ENCODE measurements around the gene POP4. TPM values are rescaled to one million over a fixed set of nuclear protein-coding genes. Genes with fewer than 3 reads are reported as not detected.

POP4 gene
- total RNA-seq, 1 donor from 2014 or later = 49.4 TPM

- Mint-ChIP-seq H3K4me1 (ENCODE audit: low read depth) (peaks cover 2% of the 10 kb centered on the region), H3K27ac (ENCODE audit: unreplicated experiment) (no peak overlapping the region), H3K36me3 (ENCODE audit: low read depth) (no peaks in the 10 kb centered on the region), H3K27me3 (ENCODE audit: low read depth) (no peaks in the 10 kb centered on the region), H3K9me3 (ENCODE audit: low read depth) (no peaks in the 10 kb centered on the region), H3K4me3 (ENCODE audit: unreplicated experiment) (no peak overlapping the region)
- TF ChIP-seq, protein P1, sequence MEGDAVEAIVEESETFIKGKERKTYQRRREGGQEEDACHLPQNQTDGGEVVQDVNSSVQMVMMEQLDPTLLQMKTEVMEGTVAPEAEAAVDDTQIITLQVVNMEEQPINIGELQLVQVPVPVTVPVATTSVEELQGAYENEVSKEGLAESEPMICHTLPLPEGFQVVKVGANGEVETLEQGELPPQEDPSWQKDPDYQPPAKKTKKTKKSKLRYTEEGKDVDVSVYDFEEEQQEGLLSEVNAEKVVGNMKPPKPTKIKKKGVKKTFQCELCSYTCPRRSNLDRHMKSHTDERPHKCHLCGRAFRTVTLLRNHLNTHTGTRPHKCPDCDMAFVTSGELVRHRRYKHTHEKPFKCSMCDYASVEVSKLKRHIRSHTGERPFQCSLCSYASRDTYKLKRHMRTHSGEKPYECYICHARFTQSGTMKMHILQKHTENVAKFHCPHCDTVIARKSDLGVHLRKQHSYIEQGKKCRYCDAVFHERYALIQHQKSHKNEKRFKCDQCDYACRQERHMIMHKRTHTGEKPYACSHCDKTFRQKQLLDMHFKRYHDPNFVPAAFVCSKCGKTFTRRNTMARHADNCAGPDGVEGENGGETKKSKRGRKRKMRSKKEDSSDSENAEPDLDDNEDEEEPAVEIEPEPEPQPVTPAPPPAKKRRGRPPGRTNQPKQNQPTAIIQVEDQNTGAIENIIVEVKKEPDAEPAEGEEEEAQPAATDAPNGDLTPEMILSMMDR (IDR thresholded peaks at IDR 0.05) = no peak
- peak; percentile 53 for DNase-seq (ENCODE audit: low spot score)
Measured at GRCh38 chr19:29628661-29629385, 22.7 kb downstream of the POP4 start.

DNA sequence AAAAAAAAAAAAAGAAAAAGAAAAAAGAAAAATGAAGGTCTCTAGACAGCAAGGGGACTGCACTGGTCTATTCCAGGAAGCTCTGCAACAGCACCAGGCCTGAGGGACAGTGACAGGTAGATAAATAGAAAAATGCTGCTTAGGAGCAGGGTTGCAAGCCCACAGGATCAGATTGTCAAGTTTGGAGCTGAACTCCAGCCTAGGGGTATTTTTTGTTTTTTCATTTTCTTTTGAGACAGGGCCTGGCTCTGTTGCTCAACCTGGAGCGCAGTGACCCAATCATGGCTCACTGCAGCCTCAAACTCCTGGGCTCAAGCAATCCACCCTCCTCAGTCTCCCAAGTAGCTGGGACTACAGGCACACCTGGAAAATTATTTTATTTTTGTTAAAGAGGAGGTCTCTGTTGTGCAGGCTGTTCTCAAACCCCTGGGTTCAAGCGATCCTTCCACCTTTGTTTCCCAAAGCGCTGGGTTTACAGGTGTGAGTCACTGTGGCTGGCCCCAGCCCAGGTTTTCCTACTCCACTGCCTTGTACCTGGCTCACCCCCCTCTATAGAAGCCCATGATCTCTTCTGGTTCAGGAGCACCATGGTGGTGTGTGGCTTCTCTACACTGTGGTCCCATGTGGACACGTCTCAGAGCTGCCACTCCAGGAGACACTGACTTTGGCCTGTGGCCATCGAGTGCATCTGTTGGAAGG lies 23.9 kb downstream of the POP4 start:
- H3K27ac Mint-ChIP-seq (ENCODE audit: unreplicated experiment) = no peak overlapping the region
- H3K27me3 Mint-ChIP-seq (ENCODE audit: low read depth) = no peaks in the 10 kb centered on the region
- H3K36me3 Mint-ChIP-seq (ENCODE audit: low read depth) = no peaks in the 10 kb centered on the region
- peak; percentile 25 for DNase-seq (ENCODE audit: low spot score)
- peaks cover 3% of the 10 kb centered on the region for H3K9me3 Mint-ChIP-seq (ENCODE audit: low read depth)
- peaks cover 2% of the 10 kb centered on the region for H3K4me1 Mint-ChIP-seq (ENCODE audit: low read depth)
- TF ChIP-seq, protein P1 (IDR thresholded peaks at IDR 0.05) = no peak
- no peak overlapping the region for H3K4me3 Mint-ChIP-seq (ENCODE audit: unreplicated experiment)

- Mint-ChIP-seq H3K27me3 (ENCODE audit: low read depth) (no peaks in the 10 kb centered on the region), H3K4me3 (ENCODE audit: unreplicated experiment) (no peak overlapping the region), H3K4me1 (ENCODE audit: low read depth) (peaks cover 2% of the 10 kb centered on the region), H3K36me3 (ENCODE audit: low read depth) (no peaks in the 10 kb centered on the region), H3K9me3 (ENCODE audit: low read depth) (peaks cover 3% of the 10 kb centered on the region), H3K27ac (ENCODE audit: unreplicated experiment) (no peak overlapping the region)
- DNase-seq (ENCODE audit: low spot score) = peak; percentile 8
- TF ChIP-seq, protein P1 (IDR thresholded peaks at IDR 0.05) = no peak
Measured at GRCh38 chr19:29630655-29631054, 24.6 kb downstream of the POP4 start.

- Mint-ChIP-seq H3K27me3 (ENCODE audit: low read depth) (no peaks in the 10 kb centered on the region), H3K4me3 (ENCODE audit: unreplicated experiment) (no peak overlapping the region), H3K9me3 (ENCODE audit: low read depth) (peaks cover 3% of the 10 kb centered on the region)
Measured at GRCh38 chr19:29631450-29631849, 25.4 kb downstream of the POP4 start.

GRCh38 chr19:29634002-29634401 lies 27.9 kb downstream of the POP4 start:
- Mint-ChIP-seq H3K27me3 (ENCODE audit: low read depth) (no peaks in the 10 kb centered on the region), H3K4me3 (ENCODE audit: unreplicated experiment) (no peak overlapping the region), H3K9me3 (ENCODE audit: low read depth) (peaks cover 3% of the 10 kb centered on the region), H3K4me1 (ENCODE audit: low read depth) (peaks cover 2% of the 10 kb centered on the region), H3K27ac (ENCODE audit: unreplicated experiment) (no peak overlapping the region), H3K36me3 (ENCODE audit: low read depth) (no peaks in the 10 kb centered on the region)
- no peak for DNase-seq (ENCODE audit: low spot score)
- TF ChIP-seq, protein P1 (IDR thresholded peaks at IDR 0.05) = no peak

More at GRCh38 chr19:29631450-29631849, 25.4 kb downstream of the POP4 start:
- H3K36me3 Mint-ChIP-seq (ENCODE audit: low read depth) = no peaks in the 10 kb centered on the region
- peak; percentile 32 for DNase-seq (ENCODE audit: low spot score)
- H3K4me1 Mint-ChIP-seq (ENCODE audit: low read depth) = peaks cover 2% of the 10 kb centered on the region
- no peak overlapping the region for H3K27ac Mint-ChIP-seq (ENCODE audit: unreplicated experiment)
- TF ChIP-seq, protein P1 (IDR thresholded peaks at IDR 0.05) = no peak

Measured in chondrocyte (in vitro differentiated cells).